DOHH2 (cell line): ENCODE results near the gene RBFOX1.

Experiments used
- CTCF ChIP-seq: fragments of 200-600 bp; sonication (generic); IDR thresholded peaks from one replicate; pipeline ENCODE4 v1.5.1; 2014; ENCODE audit warnings: antibody characterized with exemption, mild to moderate bottlenecking, low read depth, low read length; ENCODE audit not compliant: poor library complexity, severe bottlenecking
- EZH2phosphoT487 ChIP-seq: fragments of 200-600 bp; sonication (generic); IDR thresholded peaks from 2 replicates; pipeline ENCODE4 v1.6.1; 2017; ENCODE audit warnings: borderline replicate concordance, mild to moderate bottlenecking, antibody characterized with exemption, low read length, moderate library complexity, mixed read lengths

- TF ChIP-seq CTCF, result no peak
- no peak for TF ChIP-seq EZH2phosphoT487
Measured at GRCh38 chr16:7650431-7650830, 317.8 kb downstream of the RBFOX1 start.
